Activated CD4-positive, alpha-beta T cell treated with anti-CD3 and anti-CD28 coated beads, Interleukin-2, amount 50 U/mL, for 4 hours (primary cell): ENCODE data around the gene ACADS.

Source experiments
- DNase-seq, 2 experiments: peaks; one replicate each; pipeline ENCODE4 v3.0.0-alpha.2; 2020

ACADS gene

GRCh38 chr12:120733574-120733973, 7.9 kb downstream of the ACADS start:
- no peak for DNase-seq

DNA sequence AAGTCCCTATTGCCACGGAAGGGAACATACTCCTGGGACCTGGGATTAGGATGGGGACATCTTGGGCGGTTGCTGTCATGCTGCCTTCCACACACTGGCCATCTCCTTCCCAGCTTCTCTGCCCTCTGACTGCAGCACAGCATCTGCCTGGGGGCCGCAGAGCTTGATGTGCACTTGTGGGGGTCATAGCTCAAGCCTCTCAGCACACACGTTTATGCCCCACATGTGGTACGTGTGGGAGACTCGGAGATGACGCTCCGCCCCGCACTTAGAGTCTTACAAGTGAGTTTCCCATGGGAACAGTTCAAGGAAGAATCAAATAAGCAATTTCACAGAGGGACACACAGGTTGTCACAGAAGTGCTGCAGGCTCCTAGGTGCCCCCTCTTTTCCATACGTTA, 8.6 kb downstream of the ACADS start:
- no peak for DNase-seq

DNA sequence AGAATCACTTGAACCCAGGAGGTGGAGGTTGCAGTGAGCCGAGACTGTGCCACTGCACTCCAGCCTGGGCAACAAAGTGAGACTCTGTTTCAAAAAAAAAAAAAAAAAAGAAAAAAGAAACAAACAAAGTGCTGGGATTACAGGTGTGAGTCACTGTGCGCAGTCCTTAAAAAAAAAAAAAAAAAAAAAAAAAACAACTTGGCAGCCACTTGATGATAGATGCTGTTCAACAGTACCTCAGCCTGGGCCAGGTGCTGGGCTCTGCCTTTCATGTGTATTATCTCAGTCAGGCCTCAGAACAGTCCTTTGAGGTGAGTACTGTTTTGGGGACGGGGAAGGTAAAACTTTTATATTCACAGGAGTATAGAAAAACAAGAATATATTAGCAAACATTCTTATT, 9.6 kb downstream of the ACADS start:
- no peak for DNase-seq

- DNase-seq, result no peak
Measured at GRCh38 chr12:120736404-120737331, 11.0 kb downstream of the ACADS start.

DNA sequence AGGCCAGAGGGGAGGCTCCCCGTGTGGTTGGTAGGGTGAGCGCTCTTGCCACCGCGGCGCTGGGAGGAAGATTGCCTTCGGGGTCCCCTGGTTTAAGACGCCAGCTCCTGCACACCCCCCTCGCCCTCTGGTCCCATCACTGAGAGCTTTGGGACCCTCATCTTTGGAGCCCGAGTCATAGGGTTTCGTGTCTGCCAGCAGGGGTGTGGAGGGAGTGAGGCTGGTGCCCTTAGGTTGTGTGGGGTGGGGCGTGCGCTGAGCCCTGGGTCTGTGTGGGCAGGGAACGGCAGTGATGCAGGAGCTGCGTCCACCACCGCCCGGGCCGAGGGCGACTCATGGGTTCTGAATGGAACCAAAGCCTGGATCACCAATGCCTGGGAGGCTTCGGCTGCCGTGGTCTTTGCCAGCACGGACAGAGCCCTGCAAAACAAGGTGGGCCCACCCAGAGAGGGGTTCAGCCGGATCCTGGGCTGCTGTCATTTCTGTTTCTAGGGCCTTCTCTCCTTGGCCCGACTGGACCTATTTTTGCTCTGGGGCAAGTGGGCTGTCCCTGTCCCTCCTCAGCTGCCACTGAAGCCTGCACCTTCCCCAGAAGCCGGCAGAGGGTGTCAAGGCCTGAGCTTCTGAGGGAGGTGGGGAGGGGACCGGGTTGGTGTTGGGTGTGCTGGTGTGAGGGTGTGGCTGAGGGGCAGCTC, 12.1 kb downstream of the ACADS start:
- no peak for DNase-seq

DNA sequence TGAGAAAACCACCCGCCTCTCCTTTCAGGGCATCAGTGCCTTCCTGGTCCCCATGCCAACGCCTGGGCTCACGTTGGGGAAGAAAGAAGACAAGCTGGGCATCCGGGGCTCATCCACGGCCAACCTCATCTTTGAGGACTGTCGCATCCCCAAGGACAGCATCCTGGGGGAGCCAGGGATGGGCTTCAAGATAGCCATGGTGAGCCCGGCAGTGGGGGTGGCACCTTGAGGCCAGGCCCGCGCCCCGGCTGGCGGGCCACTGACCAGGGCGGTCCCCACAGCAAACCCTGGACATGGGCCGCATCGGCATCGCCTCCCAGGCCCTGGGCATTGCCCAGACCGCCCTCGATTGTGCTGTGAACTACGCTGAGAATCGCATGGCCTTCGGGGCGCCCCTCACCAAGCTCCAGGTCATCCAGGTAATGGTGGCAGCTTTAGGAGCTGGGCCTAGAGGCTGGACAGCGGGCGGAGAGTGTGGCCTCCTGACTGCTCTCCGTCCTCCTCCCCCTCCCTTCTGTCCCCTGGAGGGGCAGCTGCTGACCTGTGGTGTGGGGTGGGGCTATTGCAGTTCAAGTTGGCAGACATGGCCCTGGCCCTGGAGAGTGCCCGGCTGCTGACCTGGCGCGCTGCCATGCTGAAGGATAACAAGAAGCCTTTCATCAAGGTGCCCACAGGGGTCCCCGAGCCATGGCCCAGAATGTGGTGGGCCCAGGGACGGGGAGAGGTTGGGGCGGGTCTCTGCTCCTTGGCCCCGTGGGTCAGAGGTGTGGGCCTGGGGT, 12.8 kb downstream of the ACADS start:
- DNase-seq, result no peak

- DNase-seq, result no peak
Measured at GRCh38 chr12:120739031-120739762, 13.6 kb downstream of the ACADS start.

DNA sequence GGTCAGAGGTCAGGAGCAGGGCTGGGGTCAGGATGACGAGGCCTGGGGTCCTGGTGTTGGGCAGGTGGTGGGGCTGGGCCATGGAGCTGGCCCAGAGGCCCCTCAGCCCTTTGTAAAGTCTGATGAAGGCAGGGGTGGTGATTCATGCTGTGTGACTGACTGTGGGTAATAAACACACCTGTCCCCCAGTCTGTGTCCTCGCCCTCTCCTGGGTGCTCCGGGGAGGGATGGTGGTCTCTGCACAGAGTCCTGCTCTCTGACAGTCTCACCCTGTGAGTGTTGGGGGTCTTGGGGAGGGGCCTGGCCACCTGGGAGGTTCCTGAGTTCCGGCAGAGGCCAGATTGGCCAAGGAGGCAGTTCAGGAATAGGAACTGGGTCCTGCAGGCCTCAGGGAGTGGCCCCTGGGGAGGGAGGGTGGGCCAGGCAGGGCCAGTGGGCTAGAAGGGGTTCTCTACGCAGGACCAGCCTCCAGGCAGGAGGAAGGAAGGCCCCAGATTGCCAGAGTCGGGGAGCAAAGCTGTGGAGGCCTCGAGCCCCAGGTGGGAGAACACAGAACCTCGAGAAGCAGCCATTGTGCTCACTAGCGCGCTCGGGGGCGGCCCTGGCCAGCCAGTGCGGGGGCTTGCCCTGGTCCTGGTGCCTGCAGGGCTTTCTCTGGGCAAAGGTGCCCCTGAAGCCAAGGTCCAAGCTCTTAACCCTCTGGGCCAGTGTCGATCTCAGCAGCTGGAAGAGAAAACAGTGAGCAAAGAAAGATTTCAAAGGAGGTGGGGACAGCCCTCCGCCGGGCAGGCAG, 14.4 kb downstream of the ACADS start:
- no peak for DNase-seq

GRCh38 chr12:120740871-120741270, 15.2 kb downstream of the ACADS start:
- no peak for DNase-seq

- DNase-seq, result no peak
Measured at GRCh38 chr12:120741476-120742421, 16.1 kb downstream of the ACADS start.

- no peak for DNase-seq
Measured at GRCh38 chr12:120744922-120745493, 19.4 kb downstream of the ACADS start.

- DNase-seq, result no peak
Measured at GRCh38 chr12:120748242-120748641, 22.6 kb downstream of the ACADS start.

- DNase-seq, result no peak
Measured at GRCh38 chr12:120749256-120749655, 23.6 kb downstream of the ACADS start.

- DNase-seq, result no peak
Measured at GRCh38 chr12:120750806-120751205, 25.2 kb downstream of the ACADS start.

GRCh38 chr12:120751389-120751788, 25.8 kb downstream of the ACADS start:
- no peak for DNase-seq

DNA sequence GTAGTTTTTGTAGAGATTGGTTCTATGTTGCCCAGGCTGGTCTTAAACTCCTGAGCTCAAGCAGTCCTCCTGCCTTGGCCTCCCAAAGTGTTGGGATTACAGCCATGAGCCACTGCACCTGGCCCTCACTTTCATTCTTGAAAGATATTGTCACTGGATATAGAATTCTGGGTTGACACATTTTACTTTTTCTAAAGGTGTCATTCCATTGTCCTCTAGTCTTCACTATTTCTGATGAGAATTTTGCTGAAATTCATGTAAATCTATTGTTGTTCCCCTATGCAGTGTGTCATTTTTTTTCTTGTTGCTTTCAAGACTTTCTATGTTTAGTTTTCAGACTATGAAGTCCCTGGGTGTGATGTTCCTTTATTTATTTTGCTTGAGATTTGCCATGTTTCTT, 29.2 kb downstream of the ACADS start:
- DNase-seq, result no peak

DNA sequence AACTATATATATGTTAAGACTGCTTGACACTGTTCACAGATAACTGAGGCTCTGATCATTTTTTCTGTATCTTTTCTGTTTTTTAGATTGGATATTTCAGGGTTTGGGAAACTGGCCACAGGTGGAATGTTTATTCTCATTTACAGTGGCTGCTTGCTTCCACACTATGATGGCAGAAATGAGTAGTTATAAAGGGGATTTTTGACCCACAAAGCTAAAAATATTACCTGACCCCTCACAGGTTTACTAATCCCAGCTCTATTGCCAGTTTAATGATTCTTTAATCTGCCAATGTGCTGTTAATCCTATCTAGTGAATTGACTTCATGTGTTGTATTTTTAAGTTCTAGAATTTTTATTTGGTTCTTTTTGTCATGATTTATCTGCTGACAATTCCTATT, 29.6 kb downstream of the ACADS start:
- DNase-seq, result no peak

GRCh38 chr12:120757226-120757742, 31.7 kb downstream of the ACADS start:
- no peak for DNase-seq

GRCh38 chr12:120757949-120758348, 32.3 kb downstream of the ACADS start:
- DNase-seq, result no peak
